IMR-90 (cell line): ENCODE data around the gene GMCL1. TPM values are rescaled to one million over a fixed set of nuclear protein-coding genes. Genes with fewer than 3 reads are reported as not detected.

ENCODE experiments used
- ATAC-seq: fragments of 200-7000 bp; cut with Tn5 transposase; 2 replicates; pipeline ENCODE4 v1.9.1; 2020; ENCODE audit warnings: low read depth, mild to moderate bottlenecking, moderate library complexity
- BruUV-seq: library from RNA; stranded (reverse); fragments of 400-500 nt; replicated peaks from 2 replicates; lab custom pipeline; 2021; lab: Mats Ljungman, UMichigan
- CTCF ChIA-PET: fragments of 300-600 bp; formaldehyde crosslinking; extraction: SDS; loops from one replicate; lab custom pipeline; 2021; ENCODE audit warnings: antibody characterized with exemption; lab: Yijun Ruan, JAX
- POLR2A ChIA-PET: fragments of 300-600 bp; sonication (Branson Sonifier 250); formaldehyde crosslinking; loops from one replicate; lab custom pipeline; 2022; ENCODE audit warnings: antibody characterized with exemption; ENCODE audit not compliant: unreplicated experiment; lab: Charles Lee
- DNase-seq: peaks from one replicate; pipeline ENCODE4 v3.0.0; 2013
- H2AFZ ChIP-seq: replicated peaks from 2 replicates; pipeline ENCODE3; 2013; ENCODE audit warnings: low read length, mild to moderate bottlenecking; ENCODE audit not compliant: poor library complexity
- H2AK5ac ChIP-seq: 2 replicates; pipeline ENCODE4 v1.6.1; 2013; ENCODE audit warnings: low read depth, low read length, inconsistent platforms
- H2AK9ac ChIP-seq: replicated peaks from 2 replicates; pipeline ENCODE3; 2013; ENCODE audit warnings: mild to moderate bottlenecking, low read depth, low read length, moderate library complexity; ENCODE audit not compliant: poor library complexity
- H2BK120ac ChIP-seq: 2 replicates; pipeline ENCODE4 v1.6.1; 2013; ENCODE audit warnings: low read depth, low read length, inconsistent platforms
- H2BK15ac ChIP-seq: 3 replicates; pipeline ENCODE4 v1.6.1; 2013; ENCODE audit warnings: low read depth, low read length, inconsistent platforms
- H2BK20ac ChIP-seq: 2 replicates; pipeline ENCODE4 v1.6.1; 2013; ENCODE audit warnings: low read depth, mild to moderate bottlenecking, inconsistent platforms, low read length, moderate library complexity
- H2BK5ac ChIP-seq: 2 replicates; pipeline ENCODE4 v1.6.1; 2013; ENCODE audit warnings: mild to moderate bottlenecking, low read depth, low read length, inconsistent platforms; ENCODE audit not compliant: poor library complexity, severe bottlenecking
- H3K14ac ChIP-seq: replicated peaks from 2 replicates; pipeline ENCODE4 v1.6.1; 2013; ENCODE audit warnings: low read depth, low read length, inconsistent platforms
- H3K18ac ChIP-seq: 2 replicates; pipeline ENCODE4 v1.6.1; 2013; ENCODE audit warnings: low read depth, low read length, control low read depth
- H3K23ac ChIP-seq: 2 replicates; pipeline ENCODE4 v1.6.1; 2013; ENCODE audit warnings: low read depth, low read length, inconsistent platforms
- H3K27ac ChIP-seq: 2 replicates; pipeline ENCODE4 v1.5.1; 2013; ENCODE audit warnings: mild to moderate bottlenecking, control low read depth, low read length; ENCODE audit not compliant: insufficient read depth
- H3K27me3 ChIP-seq: 2 replicates; pipeline ENCODE4 v1.6.1; 2013; ENCODE audit warnings: low read length; ENCODE audit not compliant: control insufficient read depth, insufficient read depth
- H3K36me3 ChIP-seq: 2 replicates; pipeline ENCODE4 v1.6.1; 2013; ENCODE audit warnings: low read length, mixed read lengths; ENCODE audit not compliant: control insufficient read depth, insufficient read depth
- H3K4ac ChIP-seq: 2 replicates; pipeline ENCODE4 v1.6.1; 2013; ENCODE audit warnings: low read depth, low read length, inconsistent platforms
- H3K4me1 ChIP-seq: 2 replicates; pipeline ENCODE4 v1.6.1; 2013; ENCODE audit warnings: low read length, mixed read lengths; ENCODE audit not compliant: control insufficient read depth, insufficient read depth
- H3K4me2 ChIP-seq: 2 replicates; pipeline ENCODE4 v1.6.1; 2013; ENCODE audit warnings: low read depth, mild to moderate bottlenecking, control low read depth, low read length, moderate library complexity
- H3K4me3 ChIP-seq: 2 replicates; pipeline ENCODE4 v1.5.1; 2013; ENCODE audit warnings: low read depth, mild to moderate bottlenecking, control low read depth, low read length, moderate library complexity; ENCODE audit not compliant: insufficient read depth
- H3K56ac ChIP-seq: 2 replicates; pipeline ENCODE4 v1.6.1; 2013; ENCODE audit warnings: low read length, inconsistent platforms; ENCODE audit not compliant: insufficient read depth; ENCODE audit errors: extremely low read depth
- H3K79me1 ChIP-seq, 2 experiments: 2 replicates each; pipeline ENCODE4 v1.6.1; 2013; ENCODE audit warnings: low read length in 2 of 2, inconsistent platforms in 1 of 2, low read depth in 1 of 2
- H3K9ac ChIP-seq: 2 replicates; pipeline ENCODE4 v1.6.1; 2013; ENCODE audit warnings: low read depth, low read length, control low read depth
- H3K9me1 ChIP-seq: 2 replicates; pipeline ENCODE4 v1.6.1; 2013; ENCODE audit warnings: low read length, inconsistent platforms; ENCODE audit not compliant: insufficient read depth
- H3K9me3 ChIP-seq: 2 replicates; pipeline ENCODE4 v1.6.1; 2013; ENCODE audit warnings: low read length; ENCODE audit not compliant: control insufficient read depth, insufficient read depth
- H4K20me1 ChIP-seq: 2 replicates; pipeline ENCODE4 v1.6.1; 2013; ENCODE audit warnings: low read length, inconsistent platforms; ENCODE audit not compliant: insufficient read depth
- H4K5ac ChIP-seq: 2 replicates; pipeline ENCODE4 v1.6.1; 2013; ENCODE audit warnings: mild to moderate bottlenecking, low read depth, low read length, control low read depth
- H4K8ac ChIP-seq, 2 experiments: 2 replicates each; pipeline ENCODE4 v1.6.1; 2013; ENCODE audit warnings: low read depth in 2 of 2, low read length in 2 of 2, control low read depth in 1 of 2, inconsistent platforms in 1 of 2
- H4K91ac ChIP-seq: 2 replicates; pipeline ENCODE4 v1.6.1; 2013; ENCODE audit warnings: low read depth, low read length, inconsistent platforms; ENCODE audit not compliant: insufficient read depth
- BHLHE40 ChIP-seq: fragments of 150-350 bp; IDR thresholded peaks from 2 replicates; pipeline ENCODE4 v1.6.1; 2016; ENCODE audit warnings: mild to moderate bottlenecking, low read depth, low read length
- CEBPB ChIP-seq: IDR thresholded peaks from 2 replicates; pipeline ENCODE4 v1.6.1; 2012; ENCODE audit warnings: low read depth, low read length, improper control_type of control experiment
- CHD1 ChIP-seq: IDR thresholded peaks from 2 replicates; pipeline ENCODE4 v1.6.1; 2012; ENCODE audit warnings: low read depth, low read length, improper control_type of control experiment
- ELK1 ChIP-seq: fragments of 150-350 bp; IDR thresholded peaks from 2 replicates; pipeline ENCODE4 v1.6.1; 2016; ENCODE audit warnings: low read depth, mild to moderate bottlenecking, low read length, moderate library complexity, borderline replicate concordance
- FOS ChIP-seq: fragments of 150-350 bp; IDR thresholded peaks from 2 replicates; pipeline ENCODE4 v1.6.1; 2016; ENCODE audit warnings: low read depth, low read length
- MAFK ChIP-seq: IDR thresholded peaks from 2 replicates; pipeline ENCODE4 v1.6.1; 2012; ENCODE audit warnings: low read depth, low read length, improper control_type of control experiment
- MAZ ChIP-seq: IDR thresholded peaks from 2 replicates; pipeline ENCODE4 v1.6.1; 2012; ENCODE audit warnings: low read depth, mild to moderate bottlenecking, low read length, improper control_type of control experiment, moderate library complexity, borderline replicate concordance
- MXI1 ChIP-seq: IDR thresholded peaks from 2 replicates; pipeline ENCODE4 v1.6.1; 2012; ENCODE audit warnings: low read depth, mild to moderate bottlenecking, low read length, moderate library complexity, borderline replicate concordance
- NFE2L2 ChIP-seq: fragments of 150-350 bp; IDR thresholded peaks from 2 replicates; pipeline ENCODE4 v1.6.1; 2016; ENCODE audit warnings: low read depth, mild to moderate bottlenecking, low read length
- POLR2A ChIP-seq: IDR thresholded peaks from 2 replicates; pipeline ENCODE4 v1.6.1; 2012; ENCODE audit warnings: mild to moderate bottlenecking, low read depth, low read length
- RAD21 ChIP-seq: IDR thresholded peaks from 2 replicates; pipeline ENCODE4 v1.6.1; 2012; ENCODE audit warnings: low read length, improper control_type of control experiment
- RCOR1 ChIP-seq: IDR thresholded peaks from 2 replicates; pipeline ENCODE4 v1.6.1; 2012; ENCODE audit warnings: mild to moderate bottlenecking, low read length, improper control_type of control experiment; ENCODE audit not compliant: insufficient replicate concordance
- RFX5 ChIP-seq: IDR thresholded peaks from 2 replicates; pipeline ENCODE4 v1.8.0; 2012; ENCODE audit warnings: low read depth, mild to moderate bottlenecking, low read length, moderate library complexity
- SMC3 ChIP-seq: fragments of 150-350 bp; IDR thresholded peaks from 2 replicates; pipeline ENCODE4 v1.6.1; 2016; ENCODE audit warnings: low read depth, mild to moderate bottlenecking, antibody characterized with exemption, low read length, moderate library complexity
- USF2 ChIP-seq: fragments of 150-350 bp; IDR thresholded peaks from 2 replicates; pipeline ENCODE4 v1.6.1; 2017; ENCODE audit warnings: mild to moderate bottlenecking, antibody characterized with exemption, low read length, low read depth
- WGBS, 2 experiments: methylation state at CpG; one replicate each; pipeline versions ENCODE4 v1.1.5 to v1.1.7; 2013; ENCODE audit warnings: missing lambda C conversion rate in 2 of 2; ENCODE audit not compliant: insufficient read length in 1 of 2; ENCODE audit errors: extremely low coverage in 2 of 2; 5-methylcytosine and 5-hydroxymethylcytosine counted together
- dilution Hi-C: fragments of 300-500 bp; cut with HindIII; formaldehyde crosslinking; loops from one replicate; pipeline ENCODE4 v1.14.3; 2018; ENCODE audit warnings: low sequenced_read_pairs; ENCODE audit not compliant: unreplicated experiment
- in situ Hi-C: fragments of 300-500 bp; cut with MboI; formaldehyde crosslinking; loops from 3 replicates; pipeline ENCODE4 v1.14.3; 2019; ENCODE audit warnings: low sequenced_read_pairs, inconsistent platforms, mixed read lengths
- intact Hi-C: fragments of 100-400 bp; cut with micrococcal nuclease; formaldehyde crosslinking; loops from 2 replicates; pipeline ENCODE4 v1.10.0; 2022
- polyA plus RNA-seq, 3 experiments: library from polyadenylated mRNA; depleted of rRNA; stranded (reverse); fragments of >200 nt; gene quantifications; 2 replicates each; pipeline ENCODE4 v1.2.3, GENCODE V29; 2012; ENCODE audit warnings: low replicate concordance in 1 of 3
- total RNA-seq: library from RNA; depleted of rRNA; stranded (reverse); fragments of >200 nt; gene quantifications from 2 replicates; pipeline ENCODE4 v1.2.3, GENCODE V29; 2012
- TF ChIP-seq, protein P1 (sequence below): conservative IDR thresholded peaks from 2 replicates; pipeline ENCODE4 v1.5.1; 2012; ENCODE audit warnings: mild to moderate bottlenecking, low read depth, low read length, improper control_type of control experiment

GMCL1 gene
- total and polyA plus RNA-seq, 2 of the 4 experiments (the other 2 are of a cell fraction): 2.8 to 3.4 TPM

DNA sequence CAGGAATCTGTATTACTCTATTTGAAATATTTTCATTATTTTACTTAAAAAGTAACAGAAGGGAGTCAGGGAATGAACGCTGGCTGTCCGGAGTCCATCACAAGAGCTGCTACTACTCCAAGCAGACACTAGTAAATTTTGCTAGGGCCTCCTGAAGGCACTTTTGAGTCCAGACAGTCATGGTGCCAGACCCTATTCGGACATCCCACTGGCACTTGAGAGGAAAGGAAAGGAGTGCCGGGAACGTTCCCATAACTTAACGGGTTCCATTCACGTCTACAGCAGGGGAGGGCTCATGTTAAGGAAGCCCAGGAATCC lies 563 bp upstream of the GMCL1 start:
- peak overlapping the region; percentile 80 for H3K27ac ChIP-seq
- DNase-seq (no peak), ATAC-seq (no peak)
- no TSS peak for BruUV-seq
- peak overlapping the region; percentile 74 for H2BK120ac ChIP-seq
- peak overlapping the region; percentile 85 for H3K9ac ChIP-seq
- in situ Hi-C loops (no loop called here), intact Hi-C loops (loop anchor here (5.0 kb wide), 1 partner anchor 1362 kb away; the partner anchor contains the start of genes APLF and FBXO48), dilution Hi-C loops (no loop called here)
- no peaks in the 10 kb centered on the region for H3K9me3 ChIP-seq
- H3K36me3 ChIP-seq: no peaks in the 10 kb centered on the region
- peak overlapping the region; percentile 99 for H4K8ac ChIP-seq
- H3K56ac ChIP-seq: peak overlapping the region; percentile 91
- H2AK9ac ChIP-seq: peak overlapping the region; percentile 95
- H2BK15ac ChIP-seq: peak overlapping the region; percentile 83; the same call in 2 of the 3 replicates
- H4K20me1 ChIP-seq: no peaks in the 10 kb centered on the region
- 0 out of 2 replicates have a peak, but pooled peaks cover 6% of the 10 kb centered on the region for H3K9me1 ChIP-seq
- peak overlapping the region; percentile 97 for H3K14ac ChIP-seq
- H3K4me2 ChIP-seq: peak overlapping the region; percentile 83
- no peak overlapping the region for H2BK20ac ChIP-seq
- no peaks in the 10 kb centered on the region for H3K27me3 ChIP-seq
- H3K23ac ChIP-seq: peak overlapping the region; percentile 41
- H2AK5ac ChIP-seq: peak overlapping the region; percentile 86; the same call in 1 of the 2 replicates
- peaks cover 14 to 36% of the 10 kb centered on the region in 2 experiments; a peak in 3 of 4 replicates for H3K79me1 ChIP-seq
- CTCF ChIA-PET: interaction anchor here (0.6 to 2.4 kb wide), 2 partner anchors 12 to 83 kb away, joined by 4 to 10 read pairs; no protein-coding TSS in a partner anchor
- no CpG with 5 or more reads among the region's 7 CpGs for WGBS, 2 experiments
- peak overlapping the region; percentile 89 for H3K4ac ChIP-seq
- H3K18ac ChIP-seq: peak overlapping the region; percentile 48
- H4K5ac ChIP-seq: peak overlapping the region; percentile 92
- 0 out of 2 replicates have a peak, but pooled peaks cover 2% of the 10 kb centered on the region for H3K4me1 ChIP-seq
- POLR2A ChIA-PET: no interaction called here
- peak overlapping the region; percentile 97 for H2AFZ ChIP-seq
- H4K91ac ChIP-seq: peak overlapping the region; percentile 84
- peak overlapping the region; percentile 58 for H3K4me3 ChIP-seq
- peak overlapping the region; percentile 80 for H2BK5ac ChIP-seq
- TF ChIP-seq RCOR1 (no peak), CEBPB (no peak), MAFK (no peak), NFE2L2 (no peak), RFX5 (no peak), MAZ (no peak), POLR2A (no peak), SMC3 (no peak), MXI1 (no peak), USF2 (no peak), CHD1 (no peak), BHLHE40 (no peak), ELK1 (no peak), FOS (no peak), RAD21 (no peak)
- TF ChIP-seq, protein P1, sequence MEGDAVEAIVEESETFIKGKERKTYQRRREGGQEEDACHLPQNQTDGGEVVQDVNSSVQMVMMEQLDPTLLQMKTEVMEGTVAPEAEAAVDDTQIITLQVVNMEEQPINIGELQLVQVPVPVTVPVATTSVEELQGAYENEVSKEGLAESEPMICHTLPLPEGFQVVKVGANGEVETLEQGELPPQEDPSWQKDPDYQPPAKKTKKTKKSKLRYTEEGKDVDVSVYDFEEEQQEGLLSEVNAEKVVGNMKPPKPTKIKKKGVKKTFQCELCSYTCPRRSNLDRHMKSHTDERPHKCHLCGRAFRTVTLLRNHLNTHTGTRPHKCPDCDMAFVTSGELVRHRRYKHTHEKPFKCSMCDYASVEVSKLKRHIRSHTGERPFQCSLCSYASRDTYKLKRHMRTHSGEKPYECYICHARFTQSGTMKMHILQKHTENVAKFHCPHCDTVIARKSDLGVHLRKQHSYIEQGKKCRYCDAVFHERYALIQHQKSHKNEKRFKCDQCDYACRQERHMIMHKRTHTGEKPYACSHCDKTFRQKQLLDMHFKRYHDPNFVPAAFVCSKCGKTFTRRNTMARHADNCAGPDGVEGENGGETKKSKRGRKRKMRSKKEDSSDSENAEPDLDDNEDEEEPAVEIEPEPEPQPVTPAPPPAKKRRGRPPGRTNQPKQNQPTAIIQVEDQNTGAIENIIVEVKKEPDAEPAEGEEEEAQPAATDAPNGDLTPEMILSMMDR: no peak
